ENCODE measurements around the gene STK32C.
A peak's percentile ranks its signal among the peaks of the same experiment; 100 is the strongest.
"Not testable (repeated sequence)": the region's sequence is repeated elsewhere in the genome, so short reads cannot be mapped to it uniquely, and the experiment has no call there.

Gene STK32C

DNA sequence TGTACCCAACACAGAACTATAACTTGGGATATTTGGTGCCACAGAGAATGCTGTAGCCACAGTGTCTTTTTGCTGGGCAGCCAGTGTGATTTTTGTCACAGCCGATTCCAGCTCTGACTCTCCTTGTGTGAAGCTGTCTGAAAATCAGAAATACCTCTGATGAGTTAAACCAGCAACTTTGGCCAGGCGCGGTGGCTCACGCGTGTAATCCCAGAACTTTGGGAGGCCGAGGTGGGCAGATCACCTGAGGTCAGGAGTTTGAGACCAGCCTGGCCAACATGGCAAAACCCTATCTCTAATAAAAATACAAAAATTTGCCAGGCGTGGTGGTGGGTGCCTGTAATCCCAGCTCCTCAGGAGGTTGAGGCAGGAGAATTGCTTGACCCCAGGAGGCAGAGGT lies 30.1 kb upstream of the STK32C start:
- DNase-seq = not testable (repeated sequence)

DNA sequence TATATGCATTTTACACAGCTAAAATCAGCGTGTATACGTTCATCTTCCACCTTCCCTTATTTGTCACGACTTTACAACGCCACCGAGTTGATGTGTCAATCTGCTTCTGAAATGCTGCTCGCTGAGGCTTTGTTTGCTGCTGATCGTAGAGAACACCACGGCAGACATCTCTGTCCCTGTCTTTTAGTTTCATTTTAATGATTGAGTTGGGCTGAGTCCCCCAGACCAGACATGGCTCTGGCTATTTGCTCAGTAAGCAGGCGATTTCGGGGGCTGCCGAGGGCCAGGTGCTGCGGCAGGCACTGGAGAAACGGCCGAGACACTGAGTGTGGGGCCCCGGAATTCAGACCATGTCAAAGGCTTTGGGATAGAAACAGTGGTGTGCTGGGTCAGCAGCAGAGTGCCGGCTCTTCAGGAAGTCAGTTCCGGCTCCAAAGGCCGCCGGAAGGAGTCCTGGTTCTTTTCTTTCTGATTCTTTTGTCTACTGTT lies 29.2 kb upstream of the STK32C start:
- peak; percentile 22 for DNase-seq

DNA sequence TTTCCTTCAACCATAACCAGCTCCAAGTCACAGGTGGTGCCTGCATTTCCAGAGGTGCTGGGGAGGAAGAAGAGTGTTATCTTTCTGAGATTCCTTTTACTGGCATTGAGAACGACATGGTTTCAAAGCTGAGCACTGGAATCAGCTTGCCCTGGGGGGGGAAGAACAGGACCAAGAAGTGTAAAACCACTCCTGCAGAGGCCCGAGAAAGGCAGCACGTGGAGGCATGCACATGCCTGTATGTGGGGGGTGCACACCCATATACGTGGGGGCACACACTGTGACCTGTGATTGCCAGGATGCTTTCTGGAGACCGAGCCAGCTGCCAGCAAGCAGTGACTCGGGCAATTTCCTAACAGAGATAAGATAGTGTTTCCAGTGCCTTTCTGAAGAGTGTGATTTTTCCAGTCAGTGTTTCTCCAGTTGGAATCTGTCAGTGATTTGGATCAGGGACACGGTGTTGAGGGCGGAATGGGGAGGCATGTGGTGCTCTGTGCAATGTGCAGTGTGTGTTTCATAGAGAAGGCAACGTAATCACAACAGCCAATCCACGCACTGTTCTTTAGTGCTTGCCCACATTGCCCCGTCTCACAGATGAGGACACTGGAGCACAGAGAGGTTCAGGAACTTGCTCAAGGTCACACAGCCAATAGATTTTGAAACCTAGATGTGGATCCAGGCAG lies 28.5 kb upstream of the STK32C start:
- DNase-seq = no peak

DNA sequence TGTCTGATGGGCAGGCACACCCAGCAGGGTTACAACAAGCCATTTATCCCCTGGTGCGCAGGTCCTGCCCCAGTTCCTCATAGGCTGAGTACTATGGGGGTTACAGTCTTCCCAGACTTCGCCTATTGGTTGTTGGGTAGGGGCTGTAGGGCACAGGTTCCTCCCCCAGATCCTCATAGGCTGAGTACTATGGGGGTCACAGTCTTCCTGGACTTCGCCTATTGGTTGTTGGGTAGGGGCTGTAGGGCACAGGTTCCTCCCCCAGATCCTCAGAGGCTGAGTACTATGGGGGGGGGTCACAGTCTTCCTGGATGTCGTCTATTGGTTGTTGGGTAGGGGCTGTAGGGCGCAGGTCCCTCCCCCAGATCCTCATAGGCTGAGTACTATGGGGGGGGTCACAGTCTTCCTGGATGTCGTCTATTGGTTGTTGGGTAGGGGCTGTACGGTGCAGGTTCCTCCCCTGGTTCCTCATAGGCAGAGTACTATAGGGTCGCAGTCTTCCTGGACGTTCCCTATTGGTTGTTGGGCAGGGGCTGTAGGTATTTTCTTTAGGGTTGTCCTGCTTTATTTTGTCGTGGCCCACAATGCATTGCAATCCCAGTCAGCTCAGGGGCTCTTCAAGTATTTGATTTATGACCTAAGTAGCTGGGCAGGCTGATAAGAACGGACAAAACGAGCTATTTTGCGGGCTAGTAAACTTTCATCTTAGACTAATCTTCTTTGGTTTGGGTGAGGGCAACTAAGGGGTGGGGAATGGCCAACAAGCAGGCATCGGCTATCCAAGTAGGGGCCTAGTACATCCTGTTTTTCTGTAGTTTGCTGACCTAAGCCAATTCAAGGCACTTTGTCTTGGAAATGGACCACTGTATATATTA lies 27.7 kb upstream of the STK32C start:
- peak; percentile 15 for DNase-seq

DNA sequence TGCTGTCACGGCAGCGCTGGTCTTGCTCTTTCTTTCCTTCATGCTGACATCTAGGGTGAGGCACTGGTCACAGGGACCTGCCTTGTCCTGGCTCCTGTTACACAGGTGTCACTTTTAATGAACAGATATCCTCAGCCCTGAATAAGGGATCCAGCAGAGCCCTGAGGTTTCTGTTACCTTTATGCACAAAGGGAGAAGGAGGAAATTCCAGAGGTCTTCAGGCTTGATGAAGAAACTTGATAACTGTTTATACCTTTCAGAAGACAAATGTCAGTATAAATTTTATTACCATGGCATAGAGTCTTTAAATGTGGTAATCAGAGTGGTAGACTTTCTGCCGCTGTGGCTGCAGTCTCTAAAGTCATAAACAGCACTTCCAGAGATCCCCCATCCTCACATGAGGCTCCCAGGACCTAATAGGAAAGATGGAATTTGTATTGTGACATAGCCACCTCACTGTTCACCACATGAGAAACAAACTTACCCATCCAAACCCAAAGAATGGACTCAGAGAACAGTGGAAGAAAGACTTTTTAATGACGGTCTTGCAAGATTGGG lies 27.0 kb upstream of the STK32C start:
- DNase-seq = no peak

DNA sequence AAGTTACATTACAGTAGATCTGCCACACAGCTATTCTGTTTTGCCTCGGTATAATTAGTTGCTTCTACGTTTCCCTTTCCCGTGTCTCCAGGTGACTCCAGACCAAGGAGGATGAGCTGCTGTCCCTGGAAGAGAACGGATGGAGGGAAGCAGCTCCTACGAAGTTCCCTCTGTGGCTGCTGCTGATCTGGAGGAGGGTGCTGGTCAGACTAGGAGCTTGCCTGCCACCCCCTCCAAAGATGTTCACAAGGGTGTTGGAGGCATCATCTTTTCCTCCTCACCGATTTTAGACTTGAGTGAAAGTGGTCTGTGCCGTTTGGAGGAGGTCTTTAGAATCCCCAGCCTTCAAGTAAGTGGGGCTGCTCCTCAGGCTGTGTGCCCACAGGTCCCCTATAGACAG lies 25.6 kb upstream of the STK32C start:
- no peak for DNase-seq

DNA sequence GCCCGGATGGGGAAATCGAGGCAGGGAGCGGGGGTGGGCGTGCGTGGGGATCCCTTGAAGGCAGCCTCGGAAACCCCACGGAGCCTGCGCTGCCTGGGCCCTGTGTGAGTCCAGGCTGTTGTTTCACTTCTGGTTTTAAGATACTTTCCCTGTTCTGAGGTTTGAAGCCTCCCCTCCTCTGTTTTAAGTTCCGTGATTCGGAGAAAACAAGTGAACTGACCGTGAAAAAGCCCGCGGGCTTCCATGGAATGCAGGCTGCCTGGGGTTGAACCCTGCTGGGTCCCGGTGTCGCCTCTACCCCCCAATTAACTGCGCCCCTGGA lies 24.6 kb upstream of the STK32C start:
- no peak for DNase-seq

DNA sequence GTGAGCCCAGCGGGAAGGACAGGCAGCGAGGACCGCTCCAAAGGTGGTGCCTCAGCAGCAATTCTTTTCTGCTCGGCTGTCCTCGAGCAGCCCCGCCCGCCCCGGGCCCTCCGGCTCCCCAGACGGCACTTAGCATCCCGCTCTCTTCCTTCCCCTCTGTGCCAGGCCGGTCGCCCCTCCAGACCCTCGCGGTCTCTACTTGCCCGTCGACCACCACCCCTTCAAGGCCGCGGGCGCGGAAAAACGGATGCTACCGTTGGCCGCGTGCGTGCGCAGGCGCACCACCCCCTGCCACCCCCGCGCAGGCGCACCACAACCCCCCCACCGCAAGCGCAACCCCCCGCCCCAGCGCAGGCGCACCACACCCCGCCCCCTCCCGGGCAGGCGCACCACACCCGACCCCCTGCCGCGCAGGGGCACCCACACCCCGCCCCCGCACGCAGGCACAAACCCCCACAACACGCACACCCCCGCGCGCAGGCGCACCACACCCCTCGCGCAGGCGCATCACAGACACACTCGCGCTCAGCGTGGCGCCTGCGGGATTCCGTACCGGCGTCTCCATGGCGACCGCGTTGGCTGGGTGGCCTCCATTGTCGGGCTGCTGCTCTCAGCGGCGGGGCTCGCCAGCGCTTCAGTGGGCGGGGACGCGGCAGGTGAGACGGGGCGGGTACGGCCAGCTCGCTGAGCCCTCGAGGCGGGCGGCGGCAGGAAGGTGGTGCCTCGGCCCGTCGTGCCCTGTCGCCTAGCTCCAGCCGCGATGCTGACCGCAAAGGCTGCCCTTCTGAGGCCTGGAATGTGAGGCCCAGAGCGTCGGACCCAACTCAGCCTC lies 24.1 kb upstream of the STK32C start, which contains the start of gene LRRC27:
Gene LRRC27 (plus strand): TSS at position 593 of the 832 bp plus-strand sequence. CDS start 1,332 bp downstream, outside the sequence.
- DNase-seq = peak; percentile 99

DNA sequence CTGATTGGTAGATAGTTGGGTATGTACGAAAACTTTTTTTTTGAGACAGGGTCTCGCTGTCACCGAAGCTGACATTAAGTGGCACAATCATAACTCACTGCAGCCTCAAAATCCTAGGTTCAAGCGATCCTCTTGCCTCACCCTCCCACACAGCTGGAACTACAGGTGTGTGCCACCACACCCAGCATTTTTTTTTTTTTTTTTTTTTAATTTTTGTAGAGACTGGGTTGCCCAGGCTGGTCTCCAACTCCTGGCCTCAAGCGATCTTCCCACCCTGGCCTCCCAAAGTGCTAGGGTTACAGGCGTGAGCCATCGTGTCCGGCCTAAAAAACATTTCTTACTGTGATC lies 22.7 kb upstream of the STK32C start:
- no peak for DNase-seq

DNA sequence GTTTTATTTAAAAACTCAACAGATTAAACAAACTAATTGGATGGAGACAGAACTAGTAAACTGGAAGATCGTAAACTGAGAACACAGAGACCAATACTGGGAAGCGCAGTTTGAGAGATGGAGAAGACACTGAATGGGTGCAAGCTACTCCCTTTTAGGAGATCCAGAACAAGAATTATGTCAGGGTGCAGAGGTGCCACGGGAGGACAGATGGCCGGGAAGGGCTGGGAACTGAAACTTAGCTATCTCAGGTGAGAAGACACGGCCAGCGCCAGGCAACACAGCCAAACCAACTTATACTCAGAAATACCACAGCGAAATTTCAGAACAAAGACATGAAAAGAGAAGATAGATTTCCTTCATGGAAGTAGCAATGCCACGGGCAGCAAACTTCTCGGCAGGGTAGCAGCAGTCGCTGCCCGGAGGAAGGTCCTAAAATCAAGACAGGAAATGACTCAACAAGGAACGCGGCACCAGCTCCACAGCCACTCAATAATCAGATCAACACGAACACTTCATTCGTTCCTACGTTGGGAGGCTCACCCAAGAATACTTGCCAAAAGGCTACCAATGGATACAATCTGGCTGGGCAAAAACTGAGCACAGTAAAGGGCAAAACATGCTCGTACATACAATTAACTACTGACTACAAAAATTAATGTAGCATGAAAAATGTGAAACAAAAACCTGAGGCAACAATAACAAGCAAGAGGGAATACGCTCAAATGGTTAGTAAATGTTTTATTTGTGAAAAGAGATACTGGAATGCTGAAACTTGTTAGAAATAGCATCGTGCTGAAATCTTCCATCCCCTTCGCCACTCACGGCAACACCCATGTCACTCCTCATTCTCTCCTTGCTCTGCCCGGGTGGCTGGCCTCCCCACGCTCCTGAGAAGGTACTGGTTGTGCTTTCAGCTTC lies 22.1 kb upstream of the STK32C start:
- DNase-seq = peak; percentile 75

DNA sequence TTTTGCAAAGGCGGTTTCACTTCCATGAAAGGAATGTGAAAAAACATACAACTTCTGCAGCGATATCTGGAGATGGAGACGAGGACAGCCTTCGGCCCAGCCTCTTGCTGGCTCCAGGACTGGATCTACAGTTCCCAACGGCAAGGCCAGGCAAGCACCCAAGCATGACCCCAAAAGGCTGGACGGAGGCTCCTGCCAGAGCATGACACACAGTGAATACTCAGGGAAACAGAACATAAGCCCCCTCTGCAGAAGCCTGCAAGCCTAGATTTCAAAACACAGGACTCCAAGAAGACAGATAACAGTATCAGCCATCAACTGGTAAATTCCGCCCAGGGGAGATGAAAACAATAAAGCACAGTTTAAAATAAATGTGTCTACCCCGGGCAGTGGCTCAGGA lies 21.0 kb upstream of the STK32C start:
- no peak for DNase-seq

DNA sequence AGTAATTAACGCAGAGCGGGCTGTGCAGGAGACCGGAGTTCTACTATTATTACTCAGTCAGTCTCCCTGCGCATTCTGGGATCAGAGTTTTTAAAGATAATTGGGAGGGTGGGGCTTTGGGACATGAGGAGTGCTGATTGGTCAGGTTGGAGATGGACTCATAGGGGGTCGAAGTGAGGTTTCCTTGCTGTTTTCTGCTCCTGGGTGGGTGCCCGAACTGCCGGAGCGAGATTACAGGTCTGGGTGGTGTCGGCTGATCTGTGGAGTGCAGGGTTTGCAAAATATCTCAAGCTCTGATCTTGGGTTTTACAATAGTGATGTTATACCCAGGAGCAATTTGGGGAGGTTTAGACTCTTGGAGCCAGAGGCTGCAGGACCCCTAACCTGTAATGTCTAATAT lies 20.4 kb upstream of the STK32C start:
- no peak for DNase-seq

DNA sequence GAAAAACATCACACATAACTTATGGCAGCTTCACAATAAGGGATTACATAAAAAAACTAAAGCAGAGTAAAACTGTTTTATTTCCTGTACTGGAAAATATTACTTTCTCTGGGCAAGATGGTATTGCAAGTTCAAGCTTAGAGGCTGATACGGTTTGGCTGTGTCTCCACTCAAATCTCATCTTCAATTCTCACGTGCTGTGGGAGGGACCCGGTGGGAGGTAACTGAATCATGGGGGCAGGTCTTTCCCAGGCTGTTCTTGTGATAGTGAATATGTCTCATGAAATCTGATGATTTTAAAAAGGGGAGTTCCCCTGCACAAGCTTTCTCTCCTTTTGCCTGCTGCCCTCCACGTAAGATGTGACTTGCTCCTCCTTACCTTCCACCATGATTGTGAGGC lies 19.2 kb upstream of the STK32C start:
- peak; percentile 41 for DNase-seq

DNA sequence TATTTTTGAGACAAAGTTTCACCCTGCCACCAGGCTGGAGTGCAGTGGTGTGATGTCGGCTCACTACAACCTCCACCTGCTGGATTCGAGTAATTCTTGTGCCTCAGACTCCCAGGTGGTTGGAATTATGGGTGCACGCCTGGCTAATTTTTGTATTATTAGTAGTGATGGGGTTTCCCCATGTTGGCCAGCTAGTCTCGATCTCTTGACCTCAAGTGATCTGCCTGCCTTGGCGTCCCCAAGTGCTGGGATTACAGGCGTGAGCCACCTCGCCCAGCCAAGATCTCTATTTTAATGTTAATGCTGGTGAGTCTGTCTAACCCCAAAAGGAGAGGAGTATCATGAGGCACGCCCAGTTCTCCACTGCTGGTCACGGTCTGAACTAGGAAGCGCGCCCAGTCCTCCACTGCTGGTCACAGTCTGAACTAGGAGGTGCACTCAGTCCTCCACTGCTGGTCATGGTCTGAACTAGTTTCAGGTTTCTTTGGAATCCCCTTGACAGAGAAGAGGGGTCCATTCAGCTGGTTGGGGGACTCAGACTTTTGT lies 18.7 kb upstream of the STK32C start:
- DNase-seq = no peak

DNA sequence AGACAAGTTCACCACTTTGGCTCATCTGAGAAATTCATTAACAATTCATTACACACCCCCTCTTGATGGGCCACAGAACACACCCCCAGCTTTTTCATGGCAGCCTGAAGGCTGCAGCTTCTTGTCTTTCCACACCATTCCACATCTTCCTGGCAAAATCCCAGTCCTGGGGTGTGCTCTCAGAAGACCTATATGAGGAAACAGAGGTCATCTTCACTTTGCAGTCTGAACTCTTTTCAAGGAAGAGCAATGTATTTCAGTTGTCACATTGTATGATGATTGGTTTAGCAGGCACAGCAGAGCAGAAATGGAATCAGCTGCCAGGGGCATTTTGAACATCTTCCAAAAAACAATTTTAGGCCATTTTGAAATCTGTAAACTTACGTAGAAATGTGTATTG lies 16.4 kb upstream of the STK32C start:
- DNase-seq = no peak

DNA sequence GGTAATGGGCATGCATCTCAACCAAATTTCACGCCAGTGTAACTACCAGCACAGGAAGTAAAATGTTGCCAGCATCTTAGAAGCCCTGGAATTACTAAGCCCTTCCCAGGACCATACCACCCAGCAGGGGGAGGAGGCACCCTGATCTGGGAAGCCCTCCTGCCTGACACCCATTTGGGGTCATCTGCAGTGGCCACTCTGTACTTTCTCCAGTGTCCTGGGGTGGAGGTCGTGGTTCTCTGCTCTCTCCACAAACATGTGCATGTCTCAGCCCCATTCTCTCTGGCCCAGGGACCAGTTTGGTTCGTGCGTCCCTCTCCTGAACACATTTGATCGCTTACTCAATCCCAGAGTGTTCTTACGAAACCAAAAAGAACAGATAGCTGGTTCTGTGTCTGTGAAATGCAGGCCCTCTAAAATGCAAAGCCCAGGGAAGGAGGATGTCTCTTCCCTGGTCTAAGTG lies 14.9 kb upstream of the STK32C start:
- peak; percentile 36 for DNase-seq

DNA sequence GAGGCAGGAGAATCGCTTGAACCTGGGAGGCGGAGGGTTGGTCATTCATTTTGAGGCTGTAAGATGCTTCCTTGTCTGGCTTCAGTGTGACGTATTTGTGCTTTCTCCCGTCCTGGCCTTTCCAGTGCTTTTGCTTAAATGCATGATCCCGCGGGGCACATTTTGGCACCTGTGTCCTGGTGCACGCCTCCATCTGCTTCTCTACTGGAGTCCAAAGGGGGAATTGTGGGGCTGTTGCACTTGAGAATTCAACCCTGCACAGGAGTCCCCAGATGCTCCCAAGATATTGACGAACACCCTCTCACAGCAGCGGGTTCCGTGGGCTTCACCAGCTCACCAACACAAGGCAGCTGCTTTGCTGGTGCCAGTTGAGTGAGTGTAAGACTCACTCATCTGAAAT lies 14.0 kb upstream of the STK32C start:
- DNase-seq = no peak

DNA sequence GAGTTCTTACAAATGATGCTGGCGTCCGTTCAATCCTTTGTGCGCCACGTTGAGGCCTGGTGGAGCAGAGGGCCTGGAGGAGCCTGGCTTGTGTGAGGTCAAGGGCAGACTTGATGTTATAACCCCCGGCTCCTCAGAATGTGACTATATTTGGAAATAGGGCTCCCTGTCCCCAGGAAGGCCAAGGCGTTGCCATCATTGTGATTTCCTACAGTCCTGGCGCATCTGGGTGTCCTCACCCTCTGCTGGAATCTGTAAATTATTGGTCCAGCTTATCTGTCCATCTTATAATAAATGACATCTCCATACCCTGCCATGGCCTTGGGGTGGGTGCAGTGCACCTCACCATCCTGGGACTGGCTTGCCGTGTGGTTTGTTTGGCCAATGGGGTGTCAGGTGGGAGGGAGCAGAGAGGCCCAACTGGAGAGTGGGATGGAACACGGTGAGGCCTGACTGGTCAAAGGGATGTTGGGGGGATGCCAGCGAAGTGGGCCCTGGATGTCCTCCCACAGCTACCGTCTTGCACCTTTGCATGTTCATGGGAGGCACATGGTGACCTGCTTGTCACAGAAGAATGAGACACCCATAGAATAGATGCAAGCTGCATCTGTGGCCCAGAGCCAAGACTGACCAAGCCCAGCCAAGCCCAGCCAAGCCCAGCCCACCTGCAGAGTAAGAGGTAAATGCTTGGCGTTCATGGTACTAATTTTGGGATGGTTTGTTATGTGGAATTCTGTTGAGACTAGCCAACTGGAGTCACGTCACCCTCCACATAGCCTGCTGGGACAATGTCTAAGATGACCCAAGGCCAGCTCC lies 13.1 kb upstream of the STK32C start:
- DNase-seq = no peak

DNA sequence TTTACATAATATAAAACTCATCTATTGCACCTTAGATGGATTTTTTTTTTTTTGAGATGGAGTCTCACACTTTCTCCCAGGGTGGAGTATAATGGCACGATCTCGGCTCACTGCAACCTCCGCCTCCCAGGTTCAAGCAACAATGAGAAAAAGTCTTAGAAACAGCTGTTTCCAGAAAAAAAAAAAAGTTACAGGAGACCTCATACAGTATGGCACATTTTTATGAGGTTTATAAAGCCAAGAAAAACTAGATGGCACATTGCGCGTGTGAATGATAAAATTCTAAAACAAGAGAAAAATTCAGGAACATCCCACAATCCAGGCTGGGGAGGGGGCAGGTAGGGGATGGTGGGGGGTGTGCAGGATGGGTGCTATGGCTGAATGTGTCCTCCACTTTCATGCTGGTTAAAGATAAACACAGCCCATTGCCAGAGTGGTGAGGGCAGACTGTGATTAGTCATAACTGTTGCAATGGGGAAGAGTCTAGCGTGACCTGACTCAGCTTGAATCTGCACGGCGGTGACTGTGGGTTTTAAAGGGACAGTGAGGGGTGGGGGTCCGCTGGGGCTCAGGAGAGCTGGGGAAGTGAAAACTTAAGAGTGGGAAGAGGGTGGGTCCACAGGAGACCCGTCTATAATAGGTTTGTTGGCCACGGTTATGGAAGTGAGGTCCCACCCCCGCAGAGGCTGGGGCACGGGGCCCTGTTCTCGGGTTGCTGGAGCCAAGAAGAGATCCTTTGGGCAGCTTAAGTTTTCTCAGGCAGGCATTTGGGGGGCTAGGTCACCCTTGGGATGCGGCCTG lies 12.3 kb upstream of the STK32C start:
- peak; percentile 89 for DNase-seq

DNA sequence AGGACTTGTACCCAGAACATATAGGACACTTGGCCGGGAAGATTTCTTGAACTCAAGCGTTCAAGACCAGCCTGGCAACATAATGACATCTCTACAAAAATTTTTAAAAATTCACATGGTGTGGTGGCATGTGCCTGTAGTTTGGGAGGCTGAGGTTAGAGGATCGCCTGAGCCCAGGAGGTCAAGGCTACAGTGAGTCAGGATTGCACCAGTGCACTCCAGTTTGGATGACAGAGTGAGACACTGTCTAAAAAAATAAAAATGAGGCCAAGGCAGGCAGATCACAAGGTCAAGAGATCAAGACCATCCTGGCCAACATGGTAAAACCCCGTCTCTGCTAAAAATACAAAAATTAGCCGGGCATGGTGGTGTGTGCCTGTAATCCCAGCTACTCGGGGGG lies 9.7 kb upstream of the STK32C start:
- not testable (repeated sequence) for DNase-seq
